ENCODE measurements around the gene IL17C. TPM values are rescaled to one million over a fixed set of nuclear protein-coding genes. Genes with fewer than 3 reads are reported as not detected.
A peak's percentile ranks its signal among the peaks of the same experiment; 100 is the strongest.

Gene IL17C
- total and polyA plus RNA-seq, 9 of the 15 experiments (the other 6 are each of a cell fraction or from before 2014, with no cell fraction given) = not detected

GRCh38 chr16:88639231-88640038 is 1.1 kb downstream of the IL17C start (continued):
- TF ChIP-seq MBD2 (IDR thresholded peaks at IDR 0.05; ENCODE audit: borderline replicate concordance, low read depth) = no peak
- no peak for TF ChIP-seq FOXO4 (CRISPR knock-in tag; IDR thresholded peaks at IDR 0.05)
- 0 out of 2 replicates have a peak, but pooled peaks have one; percentile 27 for TF ChIP-seq IRF2 (CRISPR knock-in tag; IDR thresholded peaks at IDR 0.05)
- no peak for TF ChIP-seq MNT (conservative IDR thresholded peaks at IDR 0.05)
- no peak for TF ChIP-seq RUNX1 (IDR thresholded peaks at IDR 0.05; ENCODE audit: low read depth)
- no peak for TF ChIP-seq E2F8 (IDR thresholded peaks at IDR 0.05; ENCODE audit: low read depth, partially characterized antibody)
- TF ChIP-seq ZSCAN32 (CRISPR knock-in tag; IDR thresholded peaks at IDR 0.05) = no peak
- no peak for TF ChIP-seq ID3 (CRISPR knock-in tag; IDR thresholded peaks at IDR 0.05)
- TF ChIP-seq ID3 (tag; IDR thresholded peaks at IDR 0.05) = no peak
- 0 out of 4 replicates have a peak, but pooled peaks of 1 of the 2 experiments have one; percentile 48 for TF ChIP-seq MLLT1 (IDR thresholded peaks at IDR 0.05)
- no peak for TF ChIP-seq KDM4B (IDR thresholded peaks at IDR 0.05; ENCODE audit: borderline replicate concordance in 2 of 2, low read depth in 1 of 2)
- no peak for TF ChIP-seq ZNF717 (CRISPR knock-in tag; IDR thresholded peaks at IDR 0.05)
- no peak for TF ChIP-seq L3MBTL2 (IDR thresholded peaks at IDR 0.05)
- TF ChIP-seq E2F5 (CRISPR knock-in tag; IDR thresholded peaks at IDR 0.05) = no peak
- no peak for TF ChIP-seq ZNF395 (CRISPR knock-in tag; IDR thresholded peaks at IDR 0.05)
- TF ChIP-seq PURB (CRISPR knock-in tag; IDR thresholded peaks at IDR 0.05; ENCODE audit: low read depth) = no peak

Data from K562 (cell line).